RWPE1 (cell line): Measurements from ENCODE around the gene ARL8A.

ENCODE experiments used
- CTCF ChIA-PET: fragments of 350-600 bp; sonication (Branson Sonifier 250); formaldehyde crosslinking; extraction: SDS; loops from one replicate; lab custom pipeline; 2021; lab: Yijun Ruan, JAX
- POLR2A ChIA-PET: fragments of 400-600 bp; formaldehyde crosslinking; extraction: SDS; loops from one replicate; lab custom pipeline; 2020; ENCODE audit warnings: antibody characterized with exemption; ENCODE audit not compliant: low non-redundant PET; lab: Yijun Ruan, JAX
- DNase-seq: peaks from one replicate; pipeline ENCODE4 v3.0.0; 2012; ENCODE audit warnings: low spot score
- H3K27ac ChIP-seq: fragments of 450-650 bp; 2 replicates; pipeline ENCODE4 v1.5.1; 2017
- CTCF ChIP-seq: fragments of 450-650 bp; conservative IDR thresholded peaks from 2 replicates; pipeline ENCODE4 v1.5.1; 2017; ENCODE audit warnings: low read depth, mild to moderate bottlenecking

The ARL8A gene

GRCh38 chr1:202162047-202162417 is 17.5 kb upstream of the ARL8A start:
- DNase-seq: no peak
- no peak overlapping the region for H3K27ac ChIP-seq
- CTCF ChIA-PET: interaction anchor here (0.6 to 1.2 kb wide), 4 partner anchors 8 to 355 kb away, joined by 3 to 4 read pairs (median 3); no protein-coding TSS in a partner anchor
- POLR2A ChIA-PET: interaction anchor here (0.5 kb wide), 1 partner anchor 86 kb away, joined by 3 read pairs; no protein-coding TSS in a partner anchor
- TF ChIP-seq CTCF: no peak

GRCh38 chr1:202161151-202162046 is 16.9 kb upstream of the ARL8A start:
- no peak for TF ChIP-seq CTCF
- no peak overlapping the region for H3K27ac ChIP-seq
- POLR2A ChIA-PET: no interaction called here
- no peak for DNase-seq
- CTCF ChIA-PET: interaction anchor here (0.6 to 0.7 kb wide), 2 partner anchors 163 to 518 kb away, joined by 3 read pairs; no protein-coding TSS in a partner anchor

DNA sequence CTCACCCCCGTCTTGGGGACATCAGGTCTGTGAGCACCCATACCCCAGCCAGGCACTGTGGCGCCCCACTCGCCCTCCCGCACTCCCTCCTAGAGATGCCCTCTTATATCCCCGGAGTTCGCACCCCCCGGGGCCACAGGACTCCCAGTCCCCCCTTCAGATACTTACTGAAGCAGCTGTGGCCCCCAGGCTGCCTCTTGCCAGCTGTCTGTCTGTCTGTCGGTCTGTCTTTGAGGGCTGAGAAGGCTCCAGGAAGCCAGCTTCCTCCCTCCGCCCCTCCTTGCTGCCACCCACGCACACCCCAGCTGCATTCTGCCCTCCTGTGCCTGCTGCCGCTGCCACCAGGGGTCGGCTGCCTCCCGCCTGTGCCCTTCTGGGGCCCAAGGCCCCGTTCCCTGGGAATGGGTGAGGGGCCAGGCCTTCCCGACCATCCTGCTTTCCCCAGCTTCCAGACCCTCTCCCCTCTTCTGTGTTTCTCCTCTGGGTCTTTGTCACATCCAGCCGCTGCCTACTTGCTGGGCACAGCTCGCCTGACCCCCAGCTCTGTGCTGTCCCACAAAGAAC is 15.9 kb upstream of the ARL8A start, which contains the start of gene PTPN7:
Gene PTPN7 (minus strand): TSS at position 226 of the 564 bp plus-strand sequence. CDS start 1,200 bp downstream, outside the sequence.
- DNase-seq: no peak
- ChIA-PET POLR2A (no interaction called here), CTCF (interaction anchor here (0.6 to 0.7 kb wide), 3 partner anchors 164 to 517 kb away, joined by 3 to 4 read pairs (median 3); no protein-coding TSS in a partner anchor)
- TF ChIP-seq CTCF: no peak
- H3K27ac ChIP-seq: no peak within 1 kb of the TSS

DNA sequence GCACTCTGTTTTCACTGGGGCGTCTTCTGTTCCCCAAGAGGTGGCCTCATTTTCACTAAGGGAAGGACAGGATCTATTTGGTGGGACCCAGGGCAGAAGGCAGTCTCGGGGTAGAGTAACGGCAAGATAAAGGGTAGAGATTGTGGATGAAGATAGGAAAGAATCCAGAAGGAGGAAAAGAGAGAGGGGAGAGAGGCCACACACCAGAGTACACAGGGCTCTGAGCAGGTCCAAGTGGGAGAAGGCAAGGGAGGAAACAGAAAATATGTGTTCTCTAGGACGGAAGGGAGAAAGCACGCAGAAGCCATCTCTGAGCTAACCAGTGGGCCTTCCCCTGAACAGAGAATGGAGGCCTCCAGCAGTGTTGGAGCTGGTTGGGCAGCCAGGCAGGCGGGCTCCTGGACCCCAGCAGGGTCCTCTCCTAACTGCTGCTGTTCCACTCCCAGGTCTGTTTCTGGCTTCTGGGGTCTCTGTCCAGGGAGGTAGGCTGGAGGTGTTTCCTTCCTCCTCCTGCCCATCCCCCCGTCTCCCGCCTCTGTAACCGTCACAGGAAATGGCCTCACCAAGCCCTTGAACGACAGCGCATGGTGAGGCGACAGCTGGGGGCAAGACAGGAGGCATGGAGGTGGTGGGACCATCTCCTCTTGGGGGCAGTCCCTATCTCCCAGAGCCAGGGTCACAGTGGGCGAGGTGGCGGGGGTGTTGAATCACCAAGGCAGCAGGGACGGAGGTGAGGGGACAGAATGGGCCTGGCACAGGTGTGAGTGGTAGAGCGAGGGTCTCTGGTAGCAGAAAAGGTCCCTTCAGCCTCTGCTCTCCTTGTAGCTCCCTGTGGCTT is 15.2 kb upstream of the ARL8A start:
- TF ChIP-seq CTCF: no peak
- ChIA-PET POLR2A (no interaction called here), CTCF (no interaction called here)
- no peak overlapping the region for H3K27ac ChIP-seq
- no peak for DNase-seq

GRCh38 chr1:202158810-202159533 is 14.4 kb upstream of the ARL8A start:
- DNase-seq: no peak
- H3K27ac ChIP-seq: no peak overlapping the region
- TF ChIP-seq CTCF: no peak
- CTCF ChIA-PET: interaction anchor here (0.7 kb wide), 1 partner anchor 52 kb away, joined by 4 read pairs; no protein-coding TSS in a partner anchor
- POLR2A ChIA-PET: no interaction called here
